NAMALWA (cell line): Measurements from ENCODE around the gene AMN1.
"Not testable (repeated sequence)": the region's sequence is repeated elsewhere in the genome, so short reads cannot be mapped to it uniquely, and the experiment has no call there.

ENCODE experiments used
- DNase-seq: peaks from one replicate; pipeline ENCODE4 v3.0.0-alpha.2; 2015; ENCODE audit warnings: low spot score

The AMN1 gene

DNA sequence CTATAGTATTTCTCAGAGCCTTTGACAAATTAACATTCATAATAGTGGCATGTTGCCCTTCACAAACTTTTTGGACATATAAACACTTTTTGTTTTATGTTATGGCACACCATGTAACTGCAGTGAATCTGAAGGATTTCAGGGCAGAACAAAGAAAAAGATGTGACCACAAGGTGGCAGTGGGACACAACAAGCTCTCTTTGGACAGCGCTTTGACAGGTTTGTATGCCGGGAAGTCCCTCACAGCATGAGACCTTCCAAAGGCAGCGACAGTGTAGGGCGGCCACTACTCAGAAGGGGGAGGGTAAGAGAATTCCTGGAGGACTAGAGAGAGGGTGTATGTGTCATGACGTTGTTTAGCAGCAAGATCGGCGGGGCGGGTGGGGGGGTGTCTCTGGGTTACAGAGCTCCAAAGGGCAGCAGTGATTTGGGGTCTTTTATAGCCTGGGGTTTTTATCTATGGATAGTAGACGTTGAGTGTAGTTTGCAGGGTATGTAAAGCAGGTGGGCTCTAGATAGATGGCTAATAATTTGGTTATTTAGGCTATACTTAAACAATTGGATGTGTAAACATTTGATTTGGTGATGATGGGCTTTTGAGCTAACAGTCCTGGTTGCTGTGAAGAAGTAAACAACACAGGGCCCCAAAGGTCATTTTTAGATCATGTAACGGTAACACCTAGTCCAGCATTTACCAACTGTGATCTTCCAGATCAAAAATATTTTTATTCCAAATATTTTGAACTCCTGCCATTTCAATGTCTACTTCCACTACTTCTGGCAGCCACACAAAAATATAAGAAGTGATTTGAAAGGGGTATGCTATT lies 46.5 kb downstream of the AMN1 start:
- peak; percentile 92 for DNase-seq

DNA sequence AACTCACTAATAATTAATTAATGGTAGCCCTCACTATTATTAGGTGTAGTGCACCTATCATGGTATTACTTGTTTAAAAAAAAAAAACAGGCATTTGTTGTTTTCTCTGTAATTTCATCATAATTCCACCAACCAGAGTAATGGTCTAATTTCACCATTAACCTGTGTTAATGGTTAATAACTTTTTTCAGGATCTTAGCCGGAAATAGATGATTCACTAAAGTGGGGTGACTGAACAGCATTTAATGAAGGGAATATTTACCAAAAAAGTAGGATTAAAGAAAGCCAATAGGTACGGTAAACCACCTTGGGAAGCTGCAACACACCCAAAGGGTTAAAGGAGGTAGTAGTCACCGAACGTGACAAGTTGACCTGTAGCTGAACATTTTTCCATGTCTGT lies 56.3 kb downstream of the AMN1 start:
- no peak for DNase-seq

DNA sequence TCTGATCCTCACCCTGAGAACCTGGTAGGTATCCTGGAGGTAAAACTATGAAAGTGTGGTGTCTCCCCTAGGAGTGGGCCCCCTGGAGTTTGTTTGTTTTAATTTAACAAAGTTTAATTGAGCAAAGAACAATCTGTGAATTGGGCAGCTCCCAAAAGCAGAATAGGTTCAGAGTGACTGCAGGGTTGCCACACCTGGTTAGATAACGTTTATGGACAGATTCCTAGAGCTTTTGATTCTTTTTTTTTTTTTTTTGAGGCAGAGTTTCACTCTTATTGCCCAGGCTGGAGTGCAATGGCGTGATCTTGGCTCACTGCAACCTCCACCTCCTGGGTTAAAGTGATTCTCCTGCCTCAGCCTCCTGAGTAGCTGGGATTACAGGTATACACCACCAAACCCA lies 59.2 kb downstream of the AMN1 start:
- not testable (repeated sequence) for DNase-seq

DNA sequence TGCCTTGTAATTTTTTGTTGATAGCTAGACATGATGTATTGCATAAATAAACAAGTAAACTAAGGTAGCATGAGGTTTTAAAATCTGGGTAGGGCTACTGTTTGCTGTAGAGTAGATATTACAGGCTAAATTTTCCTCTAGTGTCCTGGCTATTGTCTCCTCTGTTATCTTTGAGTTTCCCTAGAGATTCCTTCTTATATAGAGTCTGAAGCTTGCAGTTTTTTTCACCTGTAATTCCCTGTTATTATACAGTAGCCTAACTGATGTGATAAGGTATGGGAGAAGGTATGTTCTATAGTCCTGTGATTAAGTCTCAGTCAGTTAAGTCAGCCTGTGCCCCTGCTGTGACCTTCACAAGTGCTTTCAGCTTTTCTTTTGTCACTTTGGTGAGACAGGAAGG lies 59.8 kb downstream of the AMN1 start:
- DNase-seq, result no peak

DNA sequence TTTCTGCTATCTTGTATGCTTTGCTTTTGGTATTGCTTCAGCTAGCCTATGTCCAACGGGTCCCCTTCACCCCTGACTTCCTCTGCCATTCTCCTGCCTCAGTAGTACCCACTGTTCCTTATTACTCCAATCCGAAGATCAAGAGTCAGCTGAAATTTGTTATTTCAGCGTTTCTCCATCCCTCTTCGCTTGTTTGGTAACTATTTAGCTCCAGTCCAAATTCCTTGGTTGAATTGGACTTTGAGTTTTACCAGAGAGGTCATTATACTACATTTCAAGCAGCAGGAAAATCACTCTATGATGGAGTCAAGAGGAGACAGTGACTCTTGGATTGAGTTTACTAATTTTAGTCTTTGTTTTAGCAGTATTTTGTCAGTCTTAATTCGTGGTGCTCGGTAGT lies 64.8 kb downstream of the AMN1 start:
- DNase-seq, result no peak

DNA sequence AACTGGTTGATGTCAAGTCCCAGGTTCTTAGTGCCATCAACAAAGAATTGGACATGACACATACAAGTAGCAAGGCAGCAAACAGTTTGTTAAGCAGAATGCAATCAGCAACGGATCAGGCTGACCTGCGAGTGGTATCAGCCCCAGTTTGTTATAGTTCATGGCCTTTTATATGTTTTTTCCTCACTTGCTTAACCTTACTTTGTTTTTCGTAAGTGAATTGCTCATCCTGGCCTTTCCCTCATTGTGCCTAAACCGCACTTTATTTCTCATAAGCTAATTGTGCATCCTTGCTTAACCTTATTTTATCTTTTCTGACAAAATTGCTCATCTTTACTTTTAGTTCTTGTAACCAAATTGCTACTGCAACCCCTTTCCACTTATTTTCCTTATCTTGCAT lies 65.2 kb downstream of the AMN1 start:
- no peak for DNase-seq

DNA sequence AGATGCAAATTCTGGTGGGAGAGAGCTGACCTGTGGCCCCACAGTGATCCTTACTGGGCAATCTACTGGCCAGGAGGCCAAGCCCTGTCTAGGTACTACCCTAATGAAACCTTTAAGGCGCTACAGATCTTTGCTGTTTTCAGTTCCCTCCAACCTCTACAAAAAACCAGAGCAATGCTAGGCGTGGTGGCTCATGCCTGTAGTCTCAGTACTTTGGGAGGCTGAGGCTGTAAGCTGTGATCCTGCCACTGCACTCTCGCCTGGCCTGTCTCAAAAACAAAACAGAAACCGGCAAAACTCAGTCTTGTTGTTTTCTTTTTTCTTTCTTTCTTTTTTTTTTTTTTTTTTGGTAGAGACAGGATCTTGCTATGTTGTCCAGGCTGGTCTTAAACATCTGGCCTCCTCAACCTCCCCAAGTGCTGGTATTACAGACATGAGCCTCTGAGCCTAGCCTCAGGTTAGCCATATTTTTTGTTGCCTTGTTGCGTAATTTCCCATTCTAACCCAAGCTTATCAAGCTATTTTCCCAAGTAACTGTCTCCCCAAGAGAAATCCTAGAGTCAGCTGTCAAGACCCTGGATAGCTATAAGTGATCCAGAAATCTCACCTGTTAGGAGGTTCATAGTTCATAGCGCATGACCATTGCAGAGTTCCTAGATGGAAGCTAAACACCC lies 66.5 kb downstream of the AMN1 start:
- DNase-seq, result no peak

DNA sequence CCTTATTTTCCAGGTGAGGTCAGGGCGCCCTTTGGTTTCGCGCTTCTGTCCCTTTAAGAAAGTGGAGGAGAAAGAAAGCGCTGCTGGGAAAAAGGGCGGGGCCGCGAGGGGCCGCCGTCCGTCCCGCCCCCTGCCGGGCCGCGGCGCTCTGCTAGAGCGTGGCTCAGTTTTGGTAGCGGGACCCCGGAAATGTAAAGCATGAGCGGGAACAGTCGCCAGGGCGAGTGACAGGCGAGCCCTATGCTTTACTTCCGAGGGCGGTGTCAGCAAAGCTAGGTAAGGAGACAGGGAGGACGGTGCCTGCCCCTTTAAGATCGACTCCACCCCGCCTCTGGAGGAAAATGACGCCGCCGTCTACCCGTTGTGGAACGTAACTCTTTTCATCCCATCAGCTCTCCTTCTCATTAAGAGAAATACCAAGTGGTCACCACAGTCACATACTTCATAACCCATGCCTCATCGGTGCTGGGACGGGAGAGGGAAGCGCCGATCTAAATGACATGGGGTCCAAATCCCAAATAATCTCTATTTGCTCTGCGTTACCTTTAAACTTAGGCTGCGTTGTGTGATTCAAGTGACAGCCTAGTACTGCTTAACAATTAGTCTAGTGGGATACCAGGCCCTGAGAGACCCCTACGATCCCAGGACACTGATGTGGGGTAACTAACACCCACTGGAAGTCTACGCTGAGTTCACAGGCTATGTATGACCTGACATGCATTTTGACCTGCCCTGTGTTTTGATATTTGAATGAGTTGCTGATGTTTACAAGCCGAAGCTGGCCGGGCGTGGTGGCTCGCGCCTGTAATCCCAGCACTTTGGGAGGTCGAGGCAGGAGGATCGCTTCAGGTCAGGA lies 69.5 kb downstream of the AMN1 start, which contains the start of gene ETFBKMT:
Gene ETFBKMT (plus strand): TSS at position 602 of the 856 bp plus-strand sequence. CDS start 2,266 bp downstream, outside the sequence.
- peak; percentile 99 for DNase-seq

DNA sequence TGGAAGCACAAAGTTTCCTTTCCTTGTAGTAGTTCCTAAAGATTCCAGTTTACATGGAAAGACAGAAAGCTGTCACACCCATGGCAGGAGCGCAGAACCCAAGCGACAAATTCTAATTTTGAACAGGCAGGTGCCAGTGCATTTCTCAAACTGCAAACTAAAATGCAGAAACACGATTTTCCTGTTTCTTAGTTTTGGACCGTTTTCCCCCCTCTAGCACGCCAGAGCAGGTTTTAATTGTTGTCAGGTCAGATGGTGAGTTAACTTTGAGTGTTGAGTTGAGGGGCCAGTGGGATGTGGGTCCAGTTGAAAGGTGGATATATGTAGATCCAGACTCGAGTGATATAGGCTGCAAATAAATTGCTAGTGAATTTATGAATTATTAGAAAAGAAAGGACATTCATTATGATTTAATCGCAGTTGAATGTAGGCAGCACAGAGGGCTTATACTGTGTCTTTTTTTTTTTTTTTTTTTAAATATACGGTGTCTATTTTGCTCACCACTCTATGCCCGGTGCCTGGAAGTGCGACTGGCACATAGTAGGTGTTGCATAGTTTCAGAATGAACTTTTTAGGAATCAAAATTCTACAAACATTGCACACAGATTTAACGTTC lies 70.2 kb downstream of the AMN1 start:
- no peak for DNase-seq

DNA sequence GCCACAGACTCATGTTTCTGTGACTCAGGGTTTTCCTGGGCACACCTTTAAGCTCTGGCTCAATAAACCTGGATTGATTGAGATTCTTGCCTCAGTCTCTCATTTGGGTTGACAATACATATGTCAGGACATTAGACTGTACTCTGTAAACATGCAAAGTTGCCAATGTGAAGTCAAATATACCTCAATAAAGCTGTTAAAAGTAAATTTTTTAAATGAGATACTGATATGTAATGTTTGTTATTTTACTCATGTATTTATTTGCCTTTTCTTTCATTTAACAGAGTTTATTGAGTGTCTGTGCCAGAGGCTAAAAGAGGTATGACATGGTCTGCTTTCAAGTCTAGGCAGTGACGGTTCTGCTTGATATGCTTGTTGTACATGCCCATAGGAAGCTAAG lies 73.0 kb downstream of the AMN1 start:
- DNase-seq, result no peak

DNA sequence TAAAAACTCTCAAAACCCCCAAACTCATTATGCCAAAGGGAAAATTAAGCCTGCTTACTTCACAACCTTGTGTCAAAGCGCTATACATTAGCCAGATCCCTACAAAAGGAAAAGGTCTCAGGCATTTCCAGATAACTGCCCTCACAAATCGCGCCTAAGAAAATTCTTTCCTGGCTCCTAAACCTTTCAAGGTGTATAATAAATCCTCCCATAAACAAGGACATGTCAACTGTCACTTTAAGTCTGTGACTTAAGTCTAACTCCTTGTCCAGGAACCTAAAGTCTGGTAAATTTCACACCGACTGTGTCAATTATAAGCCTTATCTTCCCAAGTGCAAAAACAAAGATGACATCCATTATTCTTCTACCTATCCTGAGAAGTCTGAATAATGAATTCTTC lies 73.6 kb downstream of the AMN1 start:
- no peak for DNase-seq

DNA sequence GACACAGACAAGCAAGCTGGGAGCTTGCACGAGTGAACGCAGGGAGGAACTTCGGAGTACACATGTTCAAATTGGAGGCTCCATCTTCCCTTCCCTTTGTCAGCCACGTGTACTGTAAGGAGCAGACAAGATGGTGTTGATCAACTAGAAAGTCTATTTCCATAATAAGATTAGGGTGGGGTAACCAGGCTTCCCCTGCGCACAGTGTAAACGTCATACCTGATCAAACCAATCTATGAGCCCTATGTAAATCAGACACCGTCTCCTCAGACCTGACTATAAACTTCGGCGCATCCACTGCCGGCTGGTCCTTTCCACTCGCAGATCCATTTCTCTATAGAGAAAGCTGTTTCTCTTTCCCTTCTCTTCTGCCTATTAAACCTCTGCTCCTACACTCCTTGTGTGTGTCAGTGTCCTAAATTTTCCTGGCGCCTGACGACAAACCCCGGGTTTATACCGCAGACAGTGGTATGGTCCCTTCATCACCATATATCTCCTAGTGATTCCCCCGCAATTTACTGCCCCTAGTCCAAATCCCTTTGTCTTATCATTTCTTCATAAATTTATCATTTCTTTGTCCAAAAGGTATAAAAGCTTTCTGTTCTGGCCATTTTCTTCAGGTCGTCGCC lies 76.8 kb downstream of the AMN1 start:
- no peak for DNase-seq

DNA sequence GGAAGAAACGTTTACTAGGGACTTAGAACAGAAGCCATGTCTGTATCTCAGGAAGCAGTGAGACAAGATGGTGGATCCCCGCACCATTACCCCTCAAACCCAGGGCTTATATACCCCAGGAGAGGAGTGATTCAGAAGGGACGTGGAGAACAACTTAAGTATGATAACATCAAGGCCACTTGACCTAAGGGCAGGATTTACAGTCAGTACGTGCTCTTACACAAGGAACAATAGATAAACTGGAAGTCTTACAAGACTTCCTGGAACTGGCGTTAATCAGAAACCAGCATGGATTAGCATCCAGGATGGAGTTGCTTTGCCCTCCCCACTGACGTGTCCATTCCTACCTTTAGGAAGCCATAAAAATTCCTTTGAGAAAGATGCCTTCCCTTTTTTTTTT lies 77.9 kb downstream of the AMN1 start:
- DNase-seq, result no peak

DNA sequence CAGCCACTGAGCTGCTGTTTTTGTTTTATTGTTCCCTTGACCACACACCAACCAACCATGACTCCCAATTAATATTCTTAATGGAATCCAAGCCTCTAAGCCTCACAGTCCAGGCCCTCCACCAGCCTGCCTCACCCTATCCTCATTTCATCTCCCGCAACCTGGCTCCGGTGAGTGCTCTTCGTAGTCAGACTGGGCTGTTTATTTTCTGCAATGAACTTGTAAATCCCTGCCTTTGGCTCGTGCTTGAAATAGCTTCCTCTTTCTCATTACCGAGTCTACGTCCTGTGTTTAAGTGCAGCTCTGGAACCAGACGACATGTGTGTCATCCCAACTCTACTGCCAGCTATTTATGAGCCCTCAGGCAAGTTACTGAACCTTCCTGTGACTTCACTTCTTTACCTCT lies 81.7 kb downstream of the AMN1 start:
- DNase-seq, result no peak

DNA sequence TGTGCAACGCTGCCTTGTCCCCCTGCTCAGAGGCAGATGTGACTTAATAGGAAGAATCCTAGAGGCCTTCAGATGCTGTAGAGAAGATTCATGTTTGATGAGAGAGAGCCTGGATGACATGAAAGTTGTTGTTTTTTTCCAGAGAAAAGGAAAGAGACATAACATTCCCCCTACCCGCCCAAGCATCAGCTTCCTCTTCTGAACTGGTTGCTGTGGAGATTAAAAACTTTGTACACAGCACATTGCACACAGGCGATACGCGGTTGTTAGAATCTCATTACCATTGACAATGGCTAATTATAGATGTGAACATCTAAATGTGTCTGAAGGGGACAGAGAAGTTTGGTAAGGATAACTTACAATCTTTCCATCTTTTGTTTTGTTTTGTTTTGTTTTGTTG lies 82.9 kb downstream of the AMN1 start:
- peak; percentile 32 for DNase-seq

DNA sequence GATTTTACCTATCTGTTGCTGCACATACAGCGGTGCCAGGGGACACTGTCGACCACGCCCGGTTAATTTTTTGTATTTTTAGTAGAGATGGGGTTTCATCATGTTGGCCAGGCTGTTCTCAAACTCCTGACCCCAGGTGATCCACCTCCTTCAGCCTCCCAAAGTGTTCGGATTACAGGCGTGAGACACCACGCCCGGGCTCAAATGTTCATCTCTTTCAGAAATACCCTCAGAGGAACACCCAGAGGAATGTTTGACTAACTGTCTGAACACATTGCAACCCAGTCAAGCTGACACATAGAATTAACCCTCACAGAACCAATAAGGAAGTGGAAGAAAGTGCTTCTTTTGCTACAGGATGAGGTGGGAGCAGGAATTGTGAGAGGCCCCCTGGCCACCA lies 84.3 kb downstream of the AMN1 start:
- no peak for DNase-seq

DNA sequence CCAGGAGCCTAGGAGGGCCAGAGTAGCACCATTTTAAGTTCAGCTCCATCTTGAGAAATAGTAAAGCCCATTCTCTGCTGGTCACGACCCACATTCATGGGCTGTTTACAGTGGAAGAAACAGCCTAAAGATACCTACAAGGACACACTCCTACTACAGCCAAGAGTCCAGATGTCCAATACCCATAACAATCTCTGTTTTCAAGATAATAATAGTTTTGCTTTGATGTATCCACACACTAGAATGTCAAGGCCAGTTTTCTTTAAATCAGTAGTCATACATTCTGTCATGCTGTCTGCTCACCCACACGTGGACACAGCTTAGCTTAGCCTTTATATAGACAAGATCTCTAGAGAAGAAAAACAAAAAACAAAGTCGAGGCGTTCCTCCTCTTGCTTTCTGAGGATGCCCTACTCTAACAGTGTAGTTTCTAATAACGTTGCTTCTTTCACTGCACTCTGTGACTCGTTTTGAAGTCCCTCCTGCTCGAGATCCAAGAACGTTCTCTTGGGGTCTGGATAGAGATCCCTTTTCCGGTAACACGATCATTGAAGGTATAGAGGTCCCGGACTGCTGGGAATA lies 87.2 kb downstream of the AMN1 start:
- DNase-seq, result no peak

DNA sequence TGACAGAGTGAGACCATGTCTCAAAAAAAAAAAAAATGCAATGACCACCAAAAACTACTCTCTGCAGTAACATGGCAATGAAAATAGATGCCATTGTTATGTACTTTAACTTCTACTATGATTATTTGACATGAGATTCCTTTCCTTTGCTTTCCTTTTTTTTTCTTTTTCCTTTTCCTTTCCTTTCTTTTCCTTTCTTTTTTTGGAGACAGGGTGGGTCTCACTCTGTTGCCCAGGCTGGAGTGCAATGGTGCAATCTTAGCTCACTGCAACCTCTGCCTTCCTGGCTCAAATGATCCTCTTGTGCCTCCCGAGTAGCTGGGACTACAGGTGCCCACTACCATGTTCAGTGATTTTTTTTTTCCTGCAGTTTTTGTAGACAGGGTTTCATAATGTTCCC lies 94.2 kb downstream of the AMN1 start:
- DNase-seq, result no peak

DNA sequence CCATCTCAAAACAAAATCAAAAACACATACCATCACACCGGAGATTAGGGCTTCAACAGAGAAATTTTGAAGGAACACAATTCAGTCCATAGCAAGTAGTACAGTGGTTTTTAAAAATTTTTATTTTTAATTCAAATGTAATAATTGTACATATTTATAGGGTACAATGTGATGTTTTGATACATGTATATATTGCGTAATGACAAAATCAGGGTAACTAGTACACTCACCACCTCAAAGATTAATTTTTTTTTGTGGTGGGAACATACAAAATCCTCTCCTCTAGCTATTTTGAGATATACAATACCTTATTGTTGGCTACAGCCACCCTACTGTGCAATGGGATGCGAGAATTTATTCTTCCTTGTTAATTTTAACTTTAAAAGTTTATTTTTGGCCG lies 95.4 kb downstream of the AMN1 start:
- no peak for DNase-seq

DNA sequence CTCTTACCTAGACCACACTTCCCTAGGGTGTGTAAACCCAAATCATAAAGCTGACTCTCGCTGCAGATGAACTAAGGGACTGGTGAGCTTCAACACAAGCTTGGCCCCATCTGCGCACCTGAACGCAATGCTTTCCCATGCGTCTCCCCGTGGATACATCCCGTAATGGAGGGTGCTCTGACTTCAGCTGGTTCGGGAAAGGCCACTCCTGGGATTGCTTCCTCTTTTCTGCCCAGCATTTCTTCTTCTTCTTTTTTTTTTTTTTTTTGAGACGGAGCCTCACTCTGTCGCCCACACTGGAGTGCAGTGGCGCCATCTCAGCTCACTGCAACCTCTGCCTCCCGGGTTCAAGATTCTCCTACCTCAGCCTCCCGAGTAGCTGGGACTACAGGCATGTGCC lies 97.0 kb downstream of the AMN1 start:
- DNase-seq, result no peak

DNA sequence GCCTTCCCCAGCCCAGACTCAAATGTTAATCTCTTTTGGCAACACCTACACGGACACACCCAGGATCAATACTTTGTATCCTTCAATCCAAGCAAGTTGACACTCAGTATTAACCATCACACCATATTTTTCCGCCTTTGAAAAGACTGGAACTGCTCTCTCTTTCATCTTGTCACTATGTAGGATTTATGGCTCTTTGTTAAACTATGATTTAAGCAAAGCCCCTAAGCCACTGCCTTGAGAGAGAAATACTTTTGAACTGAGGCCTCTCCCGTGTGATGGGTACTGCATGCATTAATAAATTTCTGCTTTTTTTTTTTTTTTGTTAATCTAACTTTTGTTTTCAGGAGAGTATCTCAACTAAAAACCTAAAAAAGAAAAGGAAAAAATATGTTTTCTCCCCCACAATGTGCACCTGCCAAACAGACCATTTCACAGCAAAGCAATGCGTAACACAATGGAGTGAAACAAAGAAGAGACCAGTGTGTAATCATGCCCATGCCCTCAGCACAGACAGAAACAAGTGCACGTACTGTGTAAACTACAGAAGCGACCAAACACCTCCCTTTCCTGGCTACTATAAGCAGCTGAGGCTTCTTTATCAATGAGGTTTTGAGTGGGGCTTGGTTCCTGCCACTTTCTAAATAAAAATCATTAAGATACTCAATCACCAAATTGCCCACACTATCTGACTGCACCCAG lies 97.6 kb downstream of the AMN1 start:
- DNase-seq, result no peak
